HG03571 (cell line): ENCODE data around the gene IQCH.
"Not testable (repeated sequence)": the region's sequence is repeated elsewhere in the genome, so short reads cannot be mapped to it uniquely, and the experiment has no call there.

Experiments used
- ATAC-seq: cut with Tn5 transposase; IDR thresholded peaks from one replicate; pipeline ENCODE4 v1.9.1; 2021; ENCODE audit not compliant: unreplicated experiment

IQCH gene

GRCh38 chr15:67433495-67434099 lies 179.0 kb downstream of the IQCH start:
- no peak for ATAC-seq

GRCh38 chr15:67436351-67437250 lies 182.0 kb downstream of the IQCH start:
- ATAC-seq = not testable (repeated sequence)

- ATAC-seq = no peak
Observed at GRCh38 chr15:67444100-67444499, 189.5 kb downstream of the IQCH start.

- no peak for ATAC-seq
Observed at GRCh38 chr15:67446449-67446848, 191.9 kb downstream of the IQCH start.

GRCh38 chr15:67448372-67448771 lies 193.8 kb downstream of the IQCH start:
- ATAC-seq = not testable (repeated sequence)

- not testable (repeated sequence) for ATAC-seq
Observed at GRCh38 chr15:67453703-67454102, 199.1 kb downstream of the IQCH start.

GRCh38 chr15:67456677-67457529 lies 202.3 kb downstream of the IQCH start:
- no peak for ATAC-seq

- no peak for ATAC-seq
Observed at GRCh38 chr15:67458331-67459029, 203.9 kb downstream of the IQCH start.

- ATAC-seq = no peak
Observed at GRCh38 chr15:67460521-67460920, 205.9 kb downstream of the IQCH start.

- ATAC-seq = no peak
Observed at GRCh38 chr15:67461735-67462134, 207.1 kb downstream of the IQCH start.

- ATAC-seq = no peak
Observed at GRCh38 chr15:67462875-67463274, 208.3 kb downstream of the IQCH start.

- ATAC-seq = no peak
Observed at GRCh38 chr15:67463488-67463887, 208.9 kb downstream of the IQCH start.

GRCh38 chr15:67465196-67465952 lies 210.8 kb downstream of the IQCH start:
- no peak for ATAC-seq

- no peak for ATAC-seq
Observed at GRCh38 chr15:67468416-67468815, 213.8 kb downstream of the IQCH start.

GRCh38 chr15:67469680-67470079 lies 215.1 kb downstream of the IQCH start:
- no peak for ATAC-seq

- ATAC-seq = no peak
Observed at GRCh38 chr15:67472957-67473356, 218.4 kb downstream of the IQCH start.

- no peak for ATAC-seq
Observed at GRCh38 chr15:67474405-67475110, 220.0 kb downstream of the IQCH start.

- no peak for ATAC-seq
Observed at GRCh38 chr15:67479781-67480505, 225.4 kb downstream of the IQCH start.

GRCh38 chr15:67480741-67481140 lies 226.2 kb downstream of the IQCH start:
- no peak for ATAC-seq
